ENCODE data around the gene LHX3.
A peak's percentile ranks its signal among the peaks of the same experiment; 100 is the strongest.

LHX3 gene

GRCh38 chr9:136225748-136226679 lies 21.1 kb upstream of the LHX3 start:
- DNase-seq, result peak; percentile 39

DNA sequence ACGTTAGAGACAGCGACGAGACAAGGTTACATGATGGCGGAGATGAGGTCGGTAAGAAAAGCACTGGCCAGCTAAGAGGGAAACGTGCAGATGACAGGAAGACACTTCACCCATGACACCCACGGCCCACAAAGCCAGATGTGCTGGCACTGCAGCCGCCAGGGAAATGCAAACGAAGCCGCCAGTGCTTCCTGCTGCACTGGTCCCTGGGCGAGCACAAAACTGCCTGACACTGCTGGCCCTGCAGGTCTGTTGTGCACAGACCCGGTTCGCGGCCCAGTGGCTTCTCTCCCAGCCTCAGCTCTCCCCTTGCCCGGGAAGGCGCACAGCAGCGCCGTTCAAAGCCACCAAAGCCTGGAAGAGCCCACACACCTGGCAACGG lies 20.4 kb upstream of the LHX3 start:
- DNase-seq, result no peak

DNA sequence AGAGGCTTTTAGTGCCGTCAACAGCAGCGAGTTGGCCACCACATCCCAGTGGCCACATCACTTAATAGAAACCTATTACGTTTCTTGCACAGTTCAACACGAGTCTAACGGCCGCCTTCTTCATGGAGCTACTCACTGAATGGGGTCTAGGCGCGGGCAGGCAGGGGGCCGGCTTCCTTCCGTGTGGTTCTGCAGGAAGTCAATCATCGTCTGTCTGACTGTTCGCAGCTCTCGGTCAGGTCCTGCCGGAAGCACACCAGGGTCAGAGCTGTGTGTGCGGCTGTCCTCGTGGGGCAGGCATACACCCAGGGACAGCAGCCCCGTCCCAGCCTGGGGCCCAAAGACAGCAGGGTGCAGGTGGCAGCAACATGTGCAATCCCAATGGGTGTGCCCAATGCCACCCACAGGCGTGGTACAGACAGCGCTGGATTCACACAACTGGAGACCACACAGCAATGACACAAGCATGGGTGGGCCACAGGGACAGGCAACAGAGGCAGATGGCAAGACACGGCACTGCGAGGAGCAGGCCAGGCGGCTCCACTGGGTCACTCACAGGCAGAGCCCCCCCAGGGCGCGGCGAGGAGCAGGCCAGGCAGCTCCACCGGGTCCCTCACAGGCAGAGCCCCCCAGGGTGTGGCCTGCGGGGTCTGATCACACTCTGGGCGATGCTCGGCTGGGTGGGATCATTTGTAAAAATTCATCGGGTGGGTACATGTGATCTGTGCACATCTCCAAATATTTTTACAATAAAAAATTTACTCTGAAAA lies 19.1 kb upstream of the LHX3 start:
- DNase-seq, result no peak

DNA sequence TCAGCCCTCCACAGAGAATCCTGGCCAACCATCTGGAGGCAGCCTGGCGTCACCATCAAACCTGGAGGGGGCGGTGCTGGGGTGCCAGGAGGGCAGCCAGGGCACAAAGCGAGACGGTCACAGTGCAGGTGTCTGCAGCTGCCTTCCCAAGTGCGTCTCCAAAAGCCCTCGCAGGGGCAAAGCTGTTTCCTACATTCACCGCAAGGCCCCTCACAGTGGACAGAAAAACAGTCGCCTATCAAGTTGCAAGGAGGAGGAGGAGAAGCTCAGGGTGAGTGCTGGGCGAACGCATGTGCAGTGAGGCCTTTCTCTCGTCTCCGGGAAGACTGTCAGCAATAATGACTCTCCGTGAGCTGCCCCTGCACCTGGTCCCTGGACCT lies 18.0 kb upstream of the LHX3 start:
- DNase-seq, result no peak

DNA sequence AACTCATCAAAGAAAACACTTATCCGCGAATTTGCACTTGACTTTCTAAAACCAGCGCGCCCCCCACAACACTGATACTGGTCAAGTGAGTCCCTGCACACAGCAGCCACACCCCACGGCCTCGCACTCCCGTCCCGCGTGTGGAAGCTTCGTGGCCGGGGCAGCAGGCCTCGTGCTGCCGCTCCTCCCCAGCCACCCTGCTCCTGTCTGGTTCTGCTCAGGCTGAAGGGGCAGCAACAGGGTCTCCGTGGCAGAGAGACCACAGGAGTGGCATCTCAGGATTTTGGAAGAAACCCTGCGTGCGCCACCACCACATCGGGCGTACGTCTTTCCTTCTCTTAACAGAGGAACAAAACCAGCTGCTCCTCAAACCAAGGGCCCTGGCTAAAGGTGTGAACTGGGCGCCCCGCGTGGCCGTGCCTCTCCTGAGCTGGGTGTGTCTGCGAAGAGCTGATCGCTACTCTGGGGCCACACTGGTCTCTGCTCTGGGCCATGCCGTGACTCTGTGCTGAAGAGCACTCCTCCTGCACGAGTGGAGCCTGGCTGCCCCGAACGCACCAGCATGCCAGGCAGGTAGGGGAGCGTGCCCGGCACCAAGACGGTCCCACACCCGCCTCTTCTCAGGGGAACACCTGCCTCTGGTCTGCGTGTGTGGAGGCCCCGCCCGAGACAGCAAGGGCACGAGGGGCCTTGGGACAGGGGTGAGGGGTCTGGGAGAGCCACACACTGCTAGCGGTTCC lies 17.4 kb upstream of the LHX3 start:
- no peak for DNase-seq

GRCh38 chr9:136220017-136220729 lies 15.2 kb upstream of the LHX3 start:
- no peak for DNase-seq

DNA sequence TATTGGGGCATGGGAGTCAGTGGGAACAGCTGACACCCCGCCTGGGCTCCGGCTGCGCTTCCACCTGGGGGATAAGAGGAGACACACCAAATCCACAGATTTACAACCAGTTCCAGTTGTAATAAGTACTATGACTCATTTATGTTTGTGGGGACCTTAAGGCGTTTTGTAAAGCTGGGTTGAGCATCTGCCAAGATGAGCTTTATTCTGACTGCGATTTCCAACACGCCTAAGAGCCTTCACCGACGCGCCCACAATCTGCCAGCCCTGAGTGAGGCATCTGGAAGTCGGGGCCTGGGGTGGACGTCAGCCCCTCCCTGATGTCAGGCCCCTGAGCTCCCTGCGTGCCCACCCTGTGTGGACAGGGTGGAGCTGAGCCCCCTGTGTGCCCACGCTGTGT lies 14.3 kb upstream of the LHX3 start:
- DNase-seq, result no peak

- DNase-seq, result no peak
These were observed 13.7 kb upstream of the LHX3 start for GRCh38 chr9:136218673-136219072.

DNA sequence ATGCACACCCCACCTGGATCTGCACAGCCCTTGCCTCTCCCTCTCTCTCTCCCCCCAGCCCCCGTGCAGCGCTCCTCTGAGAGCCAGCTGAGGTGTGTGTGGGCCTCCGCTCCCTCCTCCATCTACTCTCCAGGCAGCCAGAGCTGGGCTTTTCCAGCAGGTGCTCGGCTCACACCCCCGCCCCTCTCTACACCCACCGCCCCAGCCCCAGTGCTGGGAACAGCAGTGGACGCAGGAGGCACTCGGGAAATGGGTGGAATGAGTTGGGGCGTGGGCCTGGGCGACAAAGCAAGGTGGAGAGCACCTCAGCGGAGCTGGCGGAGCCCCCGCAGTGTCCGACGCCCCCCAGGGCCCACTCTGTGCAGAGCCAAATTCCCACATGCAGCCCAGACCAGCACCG lies 13.3 kb upstream of the LHX3 start:
- DNase-seq, result no peak

DNA sequence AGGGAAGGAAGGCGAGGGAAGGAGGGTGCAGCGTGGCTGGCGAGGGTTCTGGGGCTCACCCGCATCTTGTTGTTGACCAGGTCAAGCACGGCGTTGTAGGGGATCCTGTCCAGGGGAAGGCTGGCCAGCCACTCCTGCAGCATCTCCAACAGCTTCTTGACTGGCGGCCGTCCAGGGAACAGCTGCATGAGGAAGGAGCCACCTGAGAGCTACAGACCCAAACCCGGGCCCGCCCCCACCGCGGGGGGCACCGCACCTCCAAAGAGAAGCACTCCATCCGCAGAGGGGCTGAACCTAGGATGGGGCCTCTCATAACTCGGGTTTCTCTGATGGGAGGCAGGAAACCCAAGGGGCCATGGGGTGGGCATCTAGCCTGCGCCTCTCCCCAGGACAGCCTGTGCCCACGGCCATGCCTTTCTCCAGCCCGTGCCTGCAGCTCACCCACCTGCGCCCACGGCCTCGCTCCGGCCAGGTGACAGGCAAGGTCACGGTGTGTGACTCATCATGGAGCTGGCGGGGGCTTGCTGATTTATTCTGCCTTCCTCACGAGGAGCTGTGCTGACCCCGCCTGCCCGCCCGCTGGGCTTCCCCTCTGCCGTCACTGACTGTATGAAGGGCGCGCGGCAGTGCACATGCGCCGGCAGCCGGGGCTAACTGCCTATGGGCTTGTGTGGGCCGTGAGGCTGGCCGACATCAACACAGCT lies 11.8 kb upstream of the LHX3 start:
- no peak for DNase-seq

DNA sequence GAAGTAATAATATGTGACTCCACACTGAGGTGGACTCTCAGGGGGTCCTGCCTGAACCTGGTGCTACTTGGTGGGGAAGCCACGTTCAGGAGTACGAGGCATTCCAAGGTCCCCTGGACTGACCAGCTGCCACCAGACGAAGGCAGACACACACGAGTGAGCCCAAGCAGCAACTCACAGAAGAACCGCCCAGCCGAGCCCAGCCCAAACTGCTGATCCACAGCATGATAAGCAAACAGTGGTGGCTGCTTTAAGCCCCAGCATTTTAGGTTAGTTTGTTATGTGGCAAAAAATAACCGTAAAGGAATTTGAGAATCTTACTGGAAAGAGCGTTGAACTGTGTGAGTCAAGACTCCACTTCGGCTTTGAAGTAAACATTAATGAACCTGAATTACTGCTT lies 8.8 kb upstream of the LHX3 start:
- no peak for DNase-seq

GRCh38 chr9:136212345-136212950 lies 7.5 kb upstream of the LHX3 start:
- no peak for DNase-seq

- DNase-seq, result no peak
These were observed 6.8 kb upstream of the LHX3 start for GRCh38 chr9:136211441-136212344.

GRCh38 chr9:136211006-136211405 lies 6.1 kb upstream of the LHX3 start:
- DNase-seq, result no peak

DNA sequence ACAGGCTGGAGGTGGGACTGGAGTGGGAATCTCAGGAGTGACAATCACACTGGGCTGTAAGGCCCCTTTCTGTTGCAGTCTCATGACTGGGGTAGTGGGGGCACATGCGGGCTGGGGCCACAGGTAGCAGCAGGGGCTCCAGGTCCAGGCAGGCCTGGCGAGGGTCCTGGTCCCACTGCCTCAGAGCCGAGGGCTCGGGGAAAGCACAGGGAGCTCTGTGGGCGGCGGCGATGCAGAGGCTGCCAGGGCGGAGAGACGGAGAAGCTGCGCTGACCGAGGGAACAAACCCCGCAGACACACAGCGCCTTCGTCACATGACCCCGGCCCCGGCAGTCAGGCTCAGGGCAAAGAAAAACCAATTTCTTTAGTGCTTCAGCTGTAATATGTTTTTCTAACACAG lies 5.3 kb upstream of the LHX3 start:
- no peak for DNase-seq

- no peak for DNase-seq
These were observed 4.9 kb upstream of the LHX3 start for GRCh38 chr9:136209786-136210185.

GRCh38 chr9:136209232-136209631 lies 4.3 kb upstream of the LHX3 start:
- no peak for DNase-seq

DNA sequence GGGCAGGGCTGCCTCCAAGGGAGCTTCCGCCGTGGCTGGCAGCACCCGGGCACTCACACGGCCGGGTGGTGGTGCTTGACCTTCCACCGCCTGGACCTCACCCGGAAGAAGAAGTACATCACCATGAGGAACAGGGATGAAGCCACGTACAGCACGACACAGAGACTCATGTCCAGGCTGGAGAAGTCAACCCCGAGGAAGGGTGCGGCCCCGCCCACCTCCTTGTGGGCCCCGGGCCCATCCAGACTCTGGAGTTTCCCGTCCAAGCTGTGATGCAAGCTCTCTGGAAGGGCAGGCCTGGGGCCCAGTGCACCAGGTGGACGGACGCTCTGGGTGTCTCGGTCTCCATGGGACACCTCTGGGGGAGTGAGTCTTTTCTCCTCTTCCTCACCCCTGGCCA lies 3.7 kb upstream of the LHX3 start:
- no peak for DNase-seq

- no peak for DNase-seq
These were observed 2.7 kb upstream of the LHX3 start for GRCh38 chr9:136207616-136208015.

DNA sequence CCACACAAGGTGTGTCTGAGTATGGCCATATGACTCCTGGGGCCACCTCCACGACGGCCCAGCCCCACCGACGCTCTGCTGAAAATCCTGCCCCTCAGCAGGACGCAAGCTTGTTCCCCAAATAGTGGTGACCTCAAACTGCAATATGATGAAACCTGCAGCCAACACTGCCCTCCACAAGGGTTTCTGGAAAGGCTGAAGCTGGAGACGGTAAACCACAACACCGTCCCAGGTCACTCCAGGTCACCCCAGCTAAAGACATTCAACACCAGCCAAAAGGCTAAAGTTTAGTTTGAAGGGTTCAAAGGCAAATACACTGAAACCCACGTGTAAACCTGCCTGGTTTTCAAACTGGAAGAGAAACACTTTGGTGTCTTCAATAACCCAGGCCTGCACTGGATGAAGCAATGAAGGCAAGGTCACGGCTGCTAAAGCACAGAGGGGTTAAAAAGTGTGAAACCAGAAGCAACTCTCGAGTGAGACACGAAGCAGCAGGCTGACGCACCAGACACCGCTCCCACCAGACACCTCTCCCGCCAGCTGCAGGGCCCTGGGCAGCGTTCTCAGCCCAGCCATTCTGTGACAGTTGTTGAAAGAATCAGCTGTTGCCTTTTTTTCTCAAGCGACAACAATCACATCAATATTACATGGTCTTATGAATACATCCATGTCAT lies 1.8 kb upstream of the LHX3 start:
- no peak for DNase-seq
